GM12891 (cell line): Measurements from ENCODE around the gene SLC9A4.

Experiments
- POLR2A ChIP-seq: IDR thresholded peaks from 2 replicates; pipeline ENCODE4 v1.6.1; 2011; ENCODE audit warnings: low read depth, low read length, control low read depth
- POLR2AphosphoS5 ChIP-seq: IDR thresholded peaks from 2 replicates; pipeline ENCODE4 v1.6.1; 2011; ENCODE audit warnings: low read depth, low read length, control low read depth
- POU2F2 ChIP-seq: IDR thresholded peaks from 2 replicates; pipeline ENCODE4 v1.6.1; 2011; ENCODE audit warnings: low read depth, mild to moderate bottlenecking, control low read depth, low read length, moderate library complexity
- SPI1 ChIP-seq: IDR thresholded peaks from 2 replicates; pipeline ENCODE4 v1.6.1; 2011; ENCODE audit warnings: low read depth, low read length, control low read depth

GRCh38 chr2:102494570-102494969 lies 21.5 kb downstream of the SLC9A4 start:
- TF ChIP-seq POLR2AphosphoS5 (no peak), POLR2A (no peak), POU2F2 (no peak), SPI1 (no peak)
